ENCODE measurements around the gene OCEL1. TPM values are rescaled to one million over a fixed set of nuclear protein-coding genes. Genes with fewer than 3 reads are reported as not detected.
A peak's percentile ranks its signal among the peaks of the same experiment; 100 is the strongest.
"Not testable (repeated sequence)": the region's sequence is repeated elsewhere in the genome, so short reads cannot be mapped to it uniquely, and the experiment has no call there.

The OCEL1 gene
- total RNA-seq, 1 donor from 2014 or later, result 3.7 TPM

- DNase-seq, result no peak
These were observed 38.6 kb downstream of the OCEL1 start, which contains the start of gene USHBP1 for GRCh38 chr19:17264641-17264979. Gene USHBP1, minus strand, starts transcription at chr19:17264745. Its CDS starts 446 bp downstream, at chr19:17264299.

- no peak for DNase-seq
These were observed 40.0 kb downstream of the OCEL1 start for GRCh38 chr19:17266026-17266425.

GRCh38 chr19:17266589-17266974 lies 40.6 kb downstream of the OCEL1 start:
- DNase-seq, result no peak

GRCh38 chr19:17266975-17267788 lies 41.2 kb downstream of the OCEL1 start, which contains the start of gene BABAM1:
Gene BABAM1, plus strand, starts transcription at chr19:17267443. Its CDS starts 1,364 bp downstream, at chr19:17268807.
- DNase-seq, result peak; percentile 99

GRCh38 chr19:17268754-17269153 lies 42.7 kb downstream of the OCEL1 start:
- no peak for DNase-seq

GRCh38 chr19:17274892-17275291 lies 48.9 kb downstream of the OCEL1 start:
- DNase-seq, result not testable (repeated sequence)

GRCh38 chr19:17275441-17276175 lies 49.6 kb downstream of the OCEL1 start:
- no peak for DNase-seq

Other genes starting within 250 kb of the OCEL1 start
- 4.0 TPM for gene CPAMD8, start 199.4 kb upstream of the OCEL1 start, total RNA-seq
- 4.5 TPM for gene HAUS8, start 150.8 kb upstream of the OCEL1 start, total RNA-seq
- gene MYO9B, start 150.4 kb upstream of the OCEL1 start, total RNA-seq, result 27.5 TPM
- 13.2 TPM for gene USE1, start 10.9 kb upstream of the OCEL1 start, total RNA-seq
- gene NR2F6, start 19.7 kb downstream of the OCEL1 start, total RNA-seq, result 14.4 TPM
- 2.0 TPM for gene USHBP1, start 38.5 kb downstream of the OCEL1 start, total RNA-seq
- gene BABAM1, start 41.2 kb downstream of the OCEL1 start, total RNA-seq, result 43.6 TPM
- gene ANKLE1, start 55.7 kb downstream of the OCEL1 start, total RNA-seq, result 0.49 TPM
- 5.7 TPM for gene ABHD8, start 77.2 kb downstream of the OCEL1 start, total RNA-seq
- 20.3 TPM for gene MRPL34, start 79.6 kb downstream of the OCEL1 start, total RNA-seq
- 7.9 TPM for gene DDA1, start 83.3 kb downstream of the OCEL1 start, total RNA-seq
- gene ANO8, start 108.6 kb downstream of the OCEL1 start, total RNA-seq, result 6.7 TPM
- 10.6 TPM for gene GTPBP3, start 111.3 kb downstream of the OCEL1 start, total RNA-seq
- gene PLVAP, start 151.1 kb downstream of the OCEL1 start, total RNA-seq, result 10.9 TPM
- not detected for gene CCDC194, start 168.0 kb downstream of the OCEL1 start, total RNA-seq
- 6.9 TPM for gene BST2, start 179.4 kb downstream of the OCEL1 start, total RNA-seq
- gene MVB12A, start 193.8 kb downstream of the OCEL1 start, total RNA-seq, result 19.2 TPM
- 0.69 TPM for gene TMEM221, start 222.4 kb downstream of the OCEL1 start, total RNA-seq
- gene NXNL1, start 234.7 kb downstream of the OCEL1 start, total RNA-seq, result not detected
- 19.6 TPM for gene SLC27A1, start 244.3 kb downstream of the OCEL1 start, total RNA-seq